HEK293 (cell line): Measurements from ENCODE around the gene FAM229A.

Experiments used
- ATF2 ChIP-seq: fragments of 450-650 bp; formaldehyde crosslinking; IDR thresholded peaks from 2 replicates; pipeline ENCODE4 v1.5.1; 2016; ENCODE audit warnings: missing biosample characterization, missing genetic modification characterization, low read depth
- KLF7 ChIP-seq: fragments of 450-650 bp; formaldehyde crosslinking; IDR thresholded peaks from 2 replicates; pipeline ENCODE4 v1.5.1; 2016; ENCODE audit warnings: missing biosample characterization, missing genetic modification characterization, borderline replicate concordance
- OVOL3 ChIP-seq: fragments of 450-650 bp; formaldehyde crosslinking; IDR thresholded peaks from 2 replicates; pipeline ENCODE4 v1.5.1; 2016; ENCODE audit warnings: missing biosample characterization, missing genetic modification characterization
- PATZ1 ChIP-seq: fragments of 450-650 bp; formaldehyde crosslinking; IDR thresholded peaks from 2 replicates; pipeline ENCODE4 v1.5.1; 2016; ENCODE audit warnings: missing biosample characterization, missing genetic modification characterization
- SCRT2 ChIP-seq: fragments of 450-650 bp; formaldehyde crosslinking; IDR thresholded peaks from 2 replicates; pipeline ENCODE4 v1.5.1; 2016; ENCODE audit warnings: missing biosample characterization, missing genetic modification characterization
- SP2 ChIP-seq: fragments of 450-650 bp; formaldehyde crosslinking; IDR thresholded peaks from 2 replicates; pipeline ENCODE4 v1.5.1; 2016; ENCODE audit warnings: missing biosample characterization, missing genetic modification characterization
- SP7 ChIP-seq: fragments of 450-650 bp; formaldehyde crosslinking; IDR thresholded peaks from 2 replicates; pipeline ENCODE4 v1.5.1; 2016; ENCODE audit warnings: missing biosample characterization, missing genetic modification characterization
- TRIM28 ChIP-seq: IDR thresholded peaks from 2 replicates; pipeline ENCODE4 v1.6.1; 2011; ENCODE audit warnings: low read length, control low read depth, borderline replicate concordance
- YY2 ChIP-seq: fragments of 450-650 bp; formaldehyde crosslinking; IDR thresholded peaks from 2 replicates; pipeline ENCODE4 v1.5.1; 2016; ENCODE audit warnings: missing biosample characterization, missing genetic modification characterization
- ZBTB21 ChIP-seq: fragments of 450-650 bp; formaldehyde crosslinking; IDR thresholded peaks from 2 replicates; pipeline ENCODE4 v1.5.1; 2017; ENCODE audit warnings: missing biosample characterization, missing genetic modification characterization
- ZFP69B ChIP-seq: fragments of 450-650 bp; formaldehyde crosslinking; IDR thresholded peaks from 2 replicates; pipeline ENCODE4 v1.5.1; 2016; ENCODE audit warnings: missing biosample characterization, missing genetic modification characterization
- ZNF138 ChIP-seq: fragments of 450-650 bp; formaldehyde crosslinking; IDR thresholded peaks from 2 replicates; pipeline ENCODE4 v1.5.1; 2016; ENCODE audit warnings: missing biosample characterization, missing genetic modification characterization, borderline replicate concordance
- ZNF140 ChIP-seq: fragments of 450-650 bp; formaldehyde crosslinking; IDR thresholded peaks from 2 replicates; pipeline ENCODE4 v1.5.1; 2016; ENCODE audit warnings: missing biosample characterization, missing genetic modification characterization
- ZNF19 ChIP-seq: fragments of 450-650 bp; formaldehyde crosslinking; IDR thresholded peaks from 2 replicates; pipeline ENCODE4; 2016; ENCODE audit warnings: missing biosample characterization, missing genetic modification characterization, low read depth
- ZNF202 ChIP-seq: fragments of 450-650 bp; formaldehyde crosslinking; IDR thresholded peaks from 2 replicates; pipeline ENCODE4 v1.5.1; 2016; ENCODE audit warnings: missing biosample characterization, missing genetic modification characterization, borderline replicate concordance
- ZNF248 ChIP-seq: fragments of 450-650 bp; formaldehyde crosslinking; IDR thresholded peaks from 2 replicates; pipeline ENCODE4 v1.5.1; 2017; ENCODE audit warnings: missing biosample characterization, missing genetic modification characterization
- ZNF302 ChIP-seq: fragments of 450-650 bp; formaldehyde crosslinking; IDR thresholded peaks from 2 replicates; pipeline ENCODE4 v1.5.1; 2016; ENCODE audit warnings: missing biosample characterization, missing genetic modification characterization, low read depth
- ZNF335 ChIP-seq: fragments of 450-650 bp; formaldehyde crosslinking; conservative IDR thresholded peaks from 2 replicates; pipeline ENCODE4 v1.5.1; 2016; ENCODE audit warnings: missing biosample characterization, missing genetic modification characterization
- ZNF391 ChIP-seq: fragments of 450-650 bp; formaldehyde crosslinking; IDR thresholded peaks from 2 replicates; pipeline ENCODE4 v1.5.1; 2016; ENCODE audit warnings: low read depth, missing biosample characterization, missing genetic modification characterization, borderline replicate concordance
- ZNF521 ChIP-seq: fragments of 450-650 bp; formaldehyde crosslinking; IDR thresholded peaks from 2 replicates; pipeline ENCODE4 v1.5.1; 2017; ENCODE audit warnings: missing biosample characterization, mild to moderate bottlenecking, missing genetic modification characterization
- ZNF544 ChIP-seq: fragments of 450-650 bp; formaldehyde crosslinking; IDR thresholded peaks from 2 replicates; pipeline ENCODE4 v1.5.0; 2017; ENCODE audit warnings: missing biosample characterization, missing genetic modification characterization
- ZNF558 ChIP-seq: fragments of 450-650 bp; formaldehyde crosslinking; IDR thresholded peaks from 2 replicates; pipeline ENCODE4 v1.5.1; 2016; ENCODE audit warnings: missing biosample characterization, missing genetic modification characterization
- ZNF624 ChIP-seq: fragments of 450-650 bp; formaldehyde crosslinking; IDR thresholded peaks from 2 replicates; pipeline ENCODE4 v1.5.1; 2017; ENCODE audit warnings: missing biosample characterization, missing genetic modification characterization
- ZNF747 ChIP-seq: fragments of 450-650 bp; formaldehyde crosslinking; IDR thresholded peaks from 2 replicates; pipeline ENCODE4 v1.5.1; 2016; ENCODE audit warnings: missing biosample characterization, missing genetic modification characterization
- ZNF76 ChIP-seq: fragments of 450-650 bp; formaldehyde crosslinking; IDR thresholded peaks from 2 replicates; pipeline ENCODE4; 2016; ENCODE audit warnings: low read depth, missing biosample characterization, missing genetic modification characterization, borderline replicate concordance
- ZNF792 ChIP-seq: fragments of 450-650 bp; formaldehyde crosslinking; IDR thresholded peaks from 2 replicates; pipeline ENCODE4 v1.5.1; 2016; ENCODE audit warnings: missing biosample characterization, missing genetic modification characterization
- ZSCAN18 ChIP-seq: fragments of 450-650 bp; formaldehyde crosslinking; IDR thresholded peaks from 2 replicates; pipeline ENCODE4 v1.5.1; 2016; ENCODE audit warnings: missing biosample characterization, missing genetic modification characterization
- ZSCAN5A ChIP-seq: fragments of 450-650 bp; formaldehyde crosslinking; IDR thresholded peaks from 2 replicates; pipeline ENCODE4 v1.5.1; 2016; ENCODE audit warnings: missing biosample characterization, missing genetic modification characterization
- TF ChIP-seq, protein P1 (sequence below): fragments of 450-650 bp; formaldehyde crosslinking; IDR thresholded peaks from 2 replicates; pipeline ENCODE4 v1.5.1; 2017; ENCODE audit warnings: missing biosample characterization, missing genetic modification characterization
- TF ChIP-seq, protein P2 (sequence below): fragments of 450-650 bp; formaldehyde crosslinking; IDR thresholded peaks from 2 replicates; pipeline ENCODE4 v1.5.1; 2016; ENCODE audit warnings: missing biosample characterization, missing genetic modification characterization

Gene FAM229A

DNA sequence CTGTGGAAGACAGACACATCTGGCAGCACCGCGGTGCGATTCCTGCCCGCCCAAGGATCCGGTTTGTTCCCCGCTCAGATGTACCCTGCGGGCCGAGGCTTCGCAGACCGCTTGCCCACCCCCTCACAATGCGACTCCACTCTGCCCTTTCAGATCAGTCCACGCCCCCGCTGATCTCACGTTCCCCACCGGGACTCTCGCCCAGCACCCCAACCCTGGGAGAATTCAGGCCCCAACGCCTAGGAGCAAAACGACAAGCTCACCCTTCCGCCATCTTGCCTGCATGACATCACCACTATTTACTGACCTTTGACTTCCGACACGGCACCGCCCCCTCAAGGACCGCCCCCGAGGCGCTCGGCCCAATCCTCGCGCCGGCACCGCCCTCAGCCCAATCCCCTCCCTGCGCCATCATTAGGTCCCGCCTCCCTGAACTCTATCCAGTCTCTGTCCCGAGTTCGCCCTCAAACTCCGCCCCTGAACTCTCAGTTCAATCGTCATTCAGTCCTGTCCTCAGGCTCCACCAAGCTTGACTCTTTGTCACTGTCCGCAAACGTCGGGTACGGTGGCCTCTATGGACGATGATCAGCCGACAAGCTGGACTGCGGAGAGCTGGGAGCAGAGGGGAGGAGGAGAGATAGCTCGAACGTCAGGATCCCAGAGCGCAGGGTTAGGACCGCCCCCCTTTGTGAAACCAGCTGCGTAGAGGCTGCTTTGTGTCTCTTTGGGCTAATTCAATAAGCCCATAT is 32.0 kb upstream of the FAM229A start, which contains the start of gene BSDC1 (continued):
- TF ChIP-seq ZNF302 (tag by site-specific recombination) = no peak
- peak; percentile 86 for TF ChIP-seq KLF7 (tag by site-specific recombination)
- TF ChIP-seq ZSCAN5A (tag by site-specific recombination) = peak; percentile 76; the same call in 1 of the 2 replicates
- peak; percentile 100 for TF ChIP-seq ATF2
- TF ChIP-seq ZNF747 (tag by site-specific recombination) = no peak
- TF ChIP-seq PATZ1 = peak; percentile 73
- peak; percentile 77 for TF ChIP-seq ZNF76 (tag by site-specific recombination)
- peak; percentile 70; the same call in 1 of the 2 replicates for TF ChIP-seq OVOL3 (tag by site-specific recombination)
- TF ChIP-seq ZNF792 (tag by site-specific recombination) = 0 out of 2 replicates have a peak, but pooled peaks have one; percentile 52
- TF ChIP-seq ZNF138 (tag by site-specific recombination) = no peak
- TF ChIP-seq ZNF19 (tag by site-specific recombination) = no peak
- no peak for TF ChIP-seq ZNF544 (tag by site-specific recombination)
- peak; percentile 96 for TF ChIP-seq ZNF391 (tag by site-specific recombination)
- no peak for TF ChIP-seq ZNF624
- TF ChIP-seq SP7 (tag by site-specific recombination) = peak; percentile 94
- no peak for TF ChIP-seq ZNF558 (tag by site-specific recombination)
- TF ChIP-seq ZBTB21 (tag by site-specific recombination) = peak; percentile 87
- TF ChIP-seq, protein P1, sequence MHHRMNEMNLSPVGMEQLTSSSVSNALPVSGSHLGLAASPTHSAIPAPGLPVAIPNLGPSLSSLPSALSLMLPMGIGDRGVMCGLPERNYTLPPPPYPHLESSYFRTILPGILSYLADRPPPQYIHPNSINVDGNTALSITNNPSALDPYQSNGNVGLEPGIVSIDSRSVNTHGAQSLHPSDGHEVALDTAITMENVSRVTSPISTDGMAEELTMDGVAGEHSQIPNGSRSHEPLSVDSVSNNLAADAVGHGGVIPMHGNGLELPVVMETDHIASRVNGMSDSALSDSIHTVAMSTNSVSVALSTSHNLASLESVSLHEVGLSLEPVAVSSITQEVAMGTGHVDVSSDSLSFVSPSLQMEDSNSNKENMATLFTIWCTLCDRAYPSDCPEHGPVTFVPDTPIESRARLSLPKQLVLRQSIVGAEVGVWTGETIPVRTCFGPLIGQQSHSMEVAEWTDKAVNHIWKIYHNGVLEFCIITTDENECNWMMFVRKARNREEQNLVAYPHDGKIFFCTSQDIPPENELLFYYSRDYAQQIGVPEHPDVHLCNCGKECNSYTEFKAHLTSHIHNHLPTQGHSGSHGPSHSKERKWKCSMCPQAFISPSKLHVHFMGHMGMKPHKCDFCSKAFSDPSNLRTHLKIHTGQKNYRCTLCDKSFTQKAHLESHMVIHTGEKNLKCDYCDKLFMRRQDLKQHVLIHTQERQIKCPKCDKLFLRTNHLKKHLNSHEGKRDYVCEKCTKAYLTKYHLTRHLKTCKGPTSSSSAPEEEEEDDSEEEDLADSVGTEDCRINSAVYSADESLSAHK (tag by site-specific recombination) = 0 out of 2 replicates have a peak, but pooled peaks have one; percentile 30
- TF ChIP-seq TRIM28 = peak; percentile 100
- TF ChIP-seq SCRT2 = no peak
- peak; percentile 57 for TF ChIP-seq ZFP69B (tag by site-specific recombination)
- no peak for TF ChIP-seq ZNF202 (tag by site-specific recombination)
- TF ChIP-seq SP2 (tag by site-specific recombination) = peak; percentile 100
- peak; percentile 97 for TF ChIP-seq YY2 (tag by site-specific recombination)
- no peak for TF ChIP-seq ZSCAN18 (tag by site-specific recombination)
- TF ChIP-seq, protein P2, sequence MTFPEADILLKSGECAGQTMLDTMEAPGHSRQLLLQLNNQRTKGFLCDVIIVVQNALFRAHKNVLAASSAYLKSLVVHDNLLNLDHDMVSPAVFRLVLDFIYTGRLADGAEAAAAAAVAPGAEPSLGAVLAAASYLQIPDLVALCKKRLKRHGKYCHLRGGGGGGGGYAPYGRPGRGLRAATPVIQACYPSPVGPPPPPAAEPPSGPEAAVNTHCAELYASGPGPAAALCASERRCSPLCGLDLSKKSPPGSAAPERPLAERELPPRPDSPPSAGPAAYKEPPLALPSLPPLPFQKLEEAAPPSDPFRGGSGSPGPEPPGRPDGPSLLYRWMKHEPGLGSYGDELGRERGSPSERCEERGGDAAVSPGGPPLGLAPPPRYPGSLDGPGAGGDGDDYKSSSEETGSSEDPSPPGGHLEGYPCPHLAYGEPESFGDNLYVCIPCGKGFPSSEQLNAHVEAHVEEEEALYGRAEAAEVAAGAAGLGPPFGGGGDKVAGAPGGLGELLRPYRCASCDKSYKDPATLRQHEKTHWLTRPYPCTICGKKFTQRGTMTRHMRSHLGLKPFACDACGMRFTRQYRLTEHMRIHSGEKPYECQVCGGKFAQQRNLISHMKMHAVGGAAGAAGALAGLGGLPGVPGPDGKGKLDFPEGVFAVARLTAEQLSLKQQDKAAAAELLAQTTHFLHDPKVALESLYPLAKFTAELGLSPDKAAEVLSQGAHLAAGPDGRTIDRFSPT = no peak
- no peak for TF ChIP-seq ZNF521 (tag by site-specific recombination)
- TF ChIP-seq ZNF248 (tag by site-specific recombination) = no peak
- TF ChIP-seq ZNF335 (tag by site-specific recombination) = peak; percentile 92
- TF ChIP-seq ZNF140 = no peak
